Mesothelial cell of epicardium (in vitro differentiated cells): ENCODE measurements around the gene APOBEC3A. TPM values are rescaled to one million over a fixed set of nuclear protein-coding genes. Genes with fewer than 3 reads are reported as not detected.

Source experiments
- DNase-seq, 2 experiments: peaks; one replicate each; pipeline ENCODE4 v3.0.0; 2021; ENCODE audit warnings: low spot score in 2 of 2; ENCODE audit not compliant: unreplicated experiment in 2 of 2
- H3K27ac Mint-ChIP-seq: 2 replicates; pipeline ENCODE4 v1.8.0; 2021; ENCODE audit warnings: mixed read lengths
- H3K27me3 Mint-ChIP-seq: 2 replicates; pipeline ENCODE4 v1.8.0; 2021; ENCODE audit warnings: low read depth, mixed read lengths
- H3K36me3 Mint-ChIP-seq: 2 replicates; pipeline ENCODE4 v1.8.0; 2021; ENCODE audit warnings: mixed read lengths
- H3K4me1 Mint-ChIP-seq: 2 replicates; pipeline ENCODE4 v1.8.0; 2021; ENCODE audit warnings: mixed read lengths
- H3K4me3 Mint-ChIP-seq: 2 replicates; pipeline ENCODE4 v1.8.0; 2021; ENCODE audit warnings: mild to moderate bottlenecking, moderate library complexity, mixed read lengths
- H3K9me3 Mint-ChIP-seq: 2 replicates; pipeline ENCODE4 v1.8.0; 2021; ENCODE audit warnings: mixed read lengths
- total RNA-seq: library from RNA; stranded (reverse); gene quantifications from 3 replicates; pipeline ENCODE4 v1.2.1, GENCODE V29; 2021
- TF ChIP-seq, protein P1 (sequence below): fragments of 200-600 bp; sonication (generic); IDR thresholded peaks from one replicate; pipeline ENCODE4 v1.5.0; 2021; ENCODE audit warnings: antibody characterized with exemption; ENCODE audit not compliant: unreplicated experiment

The APOBEC3A gene
- total RNA-seq, 1 donor from 2014 or later = not detected

DNA sequence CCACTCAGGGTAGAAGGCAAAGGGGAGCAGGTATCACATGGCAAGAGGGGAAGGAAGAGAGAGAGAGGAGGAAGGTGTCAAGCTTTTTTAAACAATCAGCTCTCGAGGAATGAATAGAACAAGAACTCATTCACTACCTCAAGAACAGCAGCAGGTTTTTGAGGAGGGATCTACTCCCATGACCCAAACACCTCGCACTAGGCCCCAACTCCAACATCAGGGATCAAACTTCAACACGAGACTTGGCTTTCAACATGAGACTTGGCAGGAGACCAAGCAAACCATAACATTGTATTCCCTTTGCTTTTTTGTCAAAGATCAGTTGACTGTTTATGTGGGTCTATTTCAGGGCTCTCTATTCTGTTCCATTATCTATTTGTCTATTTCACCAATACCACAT, 26.9 kb upstream of the APOBEC3A start:
- no peak for DNase-seq
- TF ChIP-seq, protein P1, sequence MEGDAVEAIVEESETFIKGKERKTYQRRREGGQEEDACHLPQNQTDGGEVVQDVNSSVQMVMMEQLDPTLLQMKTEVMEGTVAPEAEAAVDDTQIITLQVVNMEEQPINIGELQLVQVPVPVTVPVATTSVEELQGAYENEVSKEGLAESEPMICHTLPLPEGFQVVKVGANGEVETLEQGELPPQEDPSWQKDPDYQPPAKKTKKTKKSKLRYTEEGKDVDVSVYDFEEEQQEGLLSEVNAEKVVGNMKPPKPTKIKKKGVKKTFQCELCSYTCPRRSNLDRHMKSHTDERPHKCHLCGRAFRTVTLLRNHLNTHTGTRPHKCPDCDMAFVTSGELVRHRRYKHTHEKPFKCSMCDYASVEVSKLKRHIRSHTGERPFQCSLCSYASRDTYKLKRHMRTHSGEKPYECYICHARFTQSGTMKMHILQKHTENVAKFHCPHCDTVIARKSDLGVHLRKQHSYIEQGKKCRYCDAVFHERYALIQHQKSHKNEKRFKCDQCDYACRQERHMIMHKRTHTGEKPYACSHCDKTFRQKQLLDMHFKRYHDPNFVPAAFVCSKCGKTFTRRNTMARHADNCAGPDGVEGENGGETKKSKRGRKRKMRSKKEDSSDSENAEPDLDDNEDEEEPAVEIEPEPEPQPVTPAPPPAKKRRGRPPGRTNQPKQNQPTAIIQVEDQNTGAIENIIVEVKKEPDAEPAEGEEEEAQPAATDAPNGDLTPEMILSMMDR = no peak
- peaks cover 7% of the 10 kb centered on the region for H3K27me3 Mint-ChIP-seq
- H3K4me1 Mint-ChIP-seq = peaks cover 15% of the 10 kb centered on the region
- H3K36me3 Mint-ChIP-seq = no peaks in the 10 kb centered on the region
- H3K9me3 Mint-ChIP-seq = peaks cover 12% of the 10 kb centered on the region
- H3K27ac Mint-ChIP-seq = no peak overlapping the region
- no peak overlapping the region for H3K4me3 Mint-ChIP-seq

- H3K4me1 Mint-ChIP-seq = peaks cover 5% of the 10 kb centered on the region
- no peak for DNase-seq
- H3K9me3 Mint-ChIP-seq = peaks cover 12% of the 10 kb centered on the region
- TF ChIP-seq, protein P1 = no peak
- H3K4me3 Mint-ChIP-seq = no peak overlapping the region
- H3K36me3 Mint-ChIP-seq = no peaks in the 10 kb centered on the region
- H3K27ac Mint-ChIP-seq = no peak overlapping the region
- H3K27me3 Mint-ChIP-seq = peaks cover 1% of the 10 kb centered on the region
Measured at GRCh38 chr22:38935023-38935422, 22.4 kb upstream of the APOBEC3A start.

GRCh38 chr22:38935616-38936015, 21.8 kb upstream of the APOBEC3A start:
- no peak for DNase-seq
- TF ChIP-seq, protein P1 = no peak
- peaks cover 5% of the 10 kb centered on the region for H3K4me1 Mint-ChIP-seq
- H3K9me3 Mint-ChIP-seq = peaks cover 8% of the 10 kb centered on the region
- H3K4me3 Mint-ChIP-seq = no peak overlapping the region
- H3K27me3 Mint-ChIP-seq = peaks cover 1% of the 10 kb centered on the region
- H3K36me3 Mint-ChIP-seq = no peaks in the 10 kb centered on the region
- no peak overlapping the region for H3K27ac Mint-ChIP-seq

- TF ChIP-seq, protein P1 = no peak
- Mint-ChIP-seq H3K27me3 (peaks cover 1% of the 10 kb centered on the region), H3K27ac (no peak overlapping the region), H3K36me3 (no peaks in the 10 kb centered on the region), H3K4me1 (peaks cover 9% of the 10 kb centered on the region), H3K4me3 (no peak overlapping the region), H3K9me3 (peaks cover 5% of the 10 kb centered on the region)
- DNase-seq = no peak
Measured at GRCh38 chr22:38936562-38936961, 20.8 kb upstream of the APOBEC3A start.

- DNase-seq = no peak
- TF ChIP-seq, protein P1 = no peak
- no peak overlapping the region for H3K4me3 Mint-ChIP-seq
- peaks cover 1% of the 10 kb centered on the region for H3K27me3 Mint-ChIP-seq
- H3K36me3 Mint-ChIP-seq = no peaks in the 10 kb centered on the region
- H3K9me3 Mint-ChIP-seq = peaks cover 5% of the 10 kb centered on the region
- H3K27ac Mint-ChIP-seq = no peak overlapping the region
- H3K4me1 Mint-ChIP-seq = peaks cover 12% of the 10 kb centered on the region
Measured at GRCh38 chr22:38937036-38937435, 20.4 kb upstream of the APOBEC3A start.

GRCh38 chr22:38937541-38937940, 19.9 kb upstream of the APOBEC3A start:
- Mint-ChIP-seq H3K36me3 (no peaks in the 10 kb centered on the region), H3K4me1 (peaks cover 12% of the 10 kb centered on the region), H3K27me3 (peaks cover 1% of the 10 kb centered on the region), H3K27ac (no peak overlapping the region), H3K9me3 (no peaks in the 10 kb centered on the region), H3K4me3 (no peak overlapping the region)
- DNase-seq = no peak
- TF ChIP-seq, protein P1 = no peak
